ENCODE measurements around the gene TMPRSS9.

DNA sequence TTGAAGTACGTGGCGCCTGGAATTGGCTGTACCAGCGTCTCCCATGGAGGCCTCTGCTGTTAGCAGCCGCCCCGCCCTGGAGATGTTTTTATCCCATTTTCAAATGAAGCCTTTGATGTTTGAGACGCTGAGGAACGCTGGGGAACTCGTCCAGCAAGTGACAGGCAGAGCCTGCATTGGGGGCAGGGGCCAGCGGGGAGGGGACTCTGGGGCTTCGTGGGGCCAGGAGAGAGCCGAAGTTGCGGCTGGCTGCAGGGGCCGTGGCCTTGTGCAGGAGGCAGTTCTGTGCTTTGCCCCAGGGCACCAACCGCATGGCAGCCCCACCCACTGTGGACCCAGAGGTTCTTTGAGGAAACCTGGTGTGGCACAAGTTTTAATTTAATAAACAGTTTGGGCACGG is 18.1 kb upstream of the TMPRSS9 start:
- TF ChIP-seq, protein P1, sequence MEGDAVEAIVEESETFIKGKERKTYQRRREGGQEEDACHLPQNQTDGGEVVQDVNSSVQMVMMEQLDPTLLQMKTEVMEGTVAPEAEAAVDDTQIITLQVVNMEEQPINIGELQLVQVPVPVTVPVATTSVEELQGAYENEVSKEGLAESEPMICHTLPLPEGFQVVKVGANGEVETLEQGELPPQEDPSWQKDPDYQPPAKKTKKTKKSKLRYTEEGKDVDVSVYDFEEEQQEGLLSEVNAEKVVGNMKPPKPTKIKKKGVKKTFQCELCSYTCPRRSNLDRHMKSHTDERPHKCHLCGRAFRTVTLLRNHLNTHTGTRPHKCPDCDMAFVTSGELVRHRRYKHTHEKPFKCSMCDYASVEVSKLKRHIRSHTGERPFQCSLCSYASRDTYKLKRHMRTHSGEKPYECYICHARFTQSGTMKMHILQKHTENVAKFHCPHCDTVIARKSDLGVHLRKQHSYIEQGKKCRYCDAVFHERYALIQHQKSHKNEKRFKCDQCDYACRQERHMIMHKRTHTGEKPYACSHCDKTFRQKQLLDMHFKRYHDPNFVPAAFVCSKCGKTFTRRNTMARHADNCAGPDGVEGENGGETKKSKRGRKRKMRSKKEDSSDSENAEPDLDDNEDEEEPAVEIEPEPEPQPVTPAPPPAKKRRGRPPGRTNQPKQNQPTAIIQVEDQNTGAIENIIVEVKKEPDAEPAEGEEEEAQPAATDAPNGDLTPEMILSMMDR (IDR thresholded peaks at IDR 0.05): no peak
- no peak for TF ChIP-seq POLR2A (IDR thresholded peaks at IDR 0.05)

Data from Peyer's patch (tissue), 4 donors.